NT2/D1 (cell line): Measurements from ENCODE around the gene RBM8A.

ENCODE experiments used
- SUZ12 ChIP-seq: IDR thresholded peaks from 2 replicates; pipeline ENCODE4 v1.6.1; 2011; ENCODE audit not compliant: insufficient read length, insufficient read depth; ENCODE audit errors: extremely low read depth
- YY1 ChIP-seq: IDR thresholded peaks from 2 replicates; pipeline ENCODE4 v1.6.1; 2011; ENCODE audit not compliant: insufficient read length, insufficient read depth
- ZNF274 ChIP-seq: IDR thresholded peaks from 2 replicates; pipeline ENCODE4 v1.6.1; 2011; ENCODE audit warnings: mild to moderate bottlenecking, low read depth, low read length

DNA sequence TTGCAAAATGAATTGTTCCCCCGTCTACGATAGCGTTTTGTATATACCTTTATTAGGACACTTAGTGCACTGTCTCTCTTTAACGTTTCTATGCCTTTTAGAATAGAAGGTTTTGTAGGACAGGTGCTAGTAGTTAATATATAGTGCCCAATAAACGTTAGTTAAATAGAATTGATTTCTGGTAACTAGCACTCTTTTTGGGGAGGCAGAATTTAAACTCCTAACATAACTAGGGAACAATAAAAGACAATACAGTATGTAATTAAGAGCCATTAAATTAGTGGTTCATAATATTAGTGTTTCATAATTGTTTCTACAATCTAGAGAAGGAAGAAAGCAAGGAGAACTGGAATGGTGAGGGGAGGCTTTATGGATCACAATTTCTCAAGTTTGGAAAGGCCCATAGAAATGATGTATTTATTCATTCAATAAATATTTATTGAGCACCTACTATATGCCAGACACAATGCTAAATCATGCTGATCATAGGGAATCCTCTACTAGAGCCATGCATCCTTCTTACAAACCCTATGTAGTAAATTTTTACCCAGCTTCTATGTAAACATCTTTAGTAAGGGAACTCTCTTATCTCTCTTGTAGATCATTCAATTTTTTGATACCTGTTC, 37.9 kb upstream of the RBM8A start:
- TF ChIP-seq SUZ12 (no peak), YY1 (no peak), ZNF274 (no peak)
